Karpas-422 (cell line): ENCODE data around the gene RBM43. TPM values are rescaled to one million over a fixed set of nuclear protein-coding genes. Genes with fewer than 3 reads are reported as not detected.
"Not testable (repeated sequence)": the region's sequence is repeated elsewhere in the genome, so short reads cannot be mapped to it uniquely, and the experiment has no call there.

Experiments
- DNase-seq: peaks from one replicate; pipeline ENCODE4 v3.0.0-alpha.2; 2015
- H2AFZ ChIP-seq: fragments of 200-600 bp; sonication (generic); 2 replicates; pipeline ENCODE4 v1.6.1; 2014; ENCODE audit warnings: antibody characterized with exemption, low read length, mixed read lengths
- H3K27ac ChIP-seq: fragments of 200-600 bp; sonication (generic); 2 replicates; pipeline ENCODE4 v1.5.1; 2014; ENCODE audit warnings: mild to moderate bottlenecking, low read length, moderate library complexity
- H3K27me3 ChIP-seq: fragments of 200-600 bp; sonication (generic); 2 replicates; pipeline ENCODE4 v1.6.1; 2014; ENCODE audit warnings: low read length, mixed read lengths
- H3K36me3 ChIP-seq: fragments of 200-600 bp; sonication (generic); 2 replicates; pipeline ENCODE4 v1.6.1; 2014; ENCODE audit warnings: low read length, mixed read lengths; ENCODE audit not compliant: insufficient read depth
- H3K4me1 ChIP-seq: fragments of 200-600 bp; sonication (generic); 2 replicates; pipeline ENCODE4 v1.6.1; 2014; ENCODE audit warnings: mild to moderate bottlenecking, low read length, mixed read lengths
- H3K4me2 ChIP-seq: fragments of 200-600 bp; sonication (generic); 2 replicates; pipeline ENCODE4 v1.6.1; 2014; ENCODE audit warnings: low read length, low read depth, mild to moderate bottlenecking; ENCODE audit not compliant: poor library complexity, severe bottlenecking
- H3K4me3 ChIP-seq: fragments of 200-600 bp; sonication (generic); 2 replicates; pipeline ENCODE4 v1.5.1; 2014; ENCODE audit warnings: mild to moderate bottlenecking, antibody characterized with exemption, low read length, mixed read lengths
- H3K79me2 ChIP-seq: fragments of 200-600 bp; sonication (generic); 2 replicates; pipeline ENCODE4 v1.6.1; 2014; ENCODE audit warnings: mild to moderate bottlenecking, low read length, mixed read lengths
- H3K9ac ChIP-seq: fragments of 200-600 bp; sonication (generic); 2 replicates; pipeline ENCODE4 v1.6.0; 2014; ENCODE audit warnings: low read length
- H3K9me2 ChIP-seq: fragments of 200-600 bp; sonication (generic), shearing (Covaris generic); replicated peaks from 2 replicates; pipeline ENCODE4 v1.6.0; 2014; ENCODE audit warnings: mild to moderate bottlenecking, low read length, moderate library complexity; ENCODE audit not compliant: insufficient read depth
- H3K9me3 ChIP-seq: fragments of 300-700, 200-600 bp; sonication (generic); 2 replicates; pipeline ENCODE4 v1.6.1; 2014; ENCODE audit warnings: low read length, mixed read lengths
- H4K20me1 ChIP-seq: fragments of 200-600 bp; sonication (generic); 2 replicates; pipeline ENCODE4 v1.6.1; 2014; ENCODE audit warnings: mild to moderate bottlenecking, antibody characterized with exemption, low read length, low read depth; ENCODE audit not compliant: insufficient read depth
- total RNA-seq: library from RNA; depleted of rRNA; stranded (reverse); fragments of >200 nt; shearing (Covaris generic); gene quantifications from 2 replicates; pipeline ENCODE4 v1.2.3, GENCODE V29; 2014; ENCODE audit warnings: low replicate concordance; rRNA removed

Gene RBM43
- total RNA-seq: 3.7 and 4.5 TPM in 2 replicates

DNA sequence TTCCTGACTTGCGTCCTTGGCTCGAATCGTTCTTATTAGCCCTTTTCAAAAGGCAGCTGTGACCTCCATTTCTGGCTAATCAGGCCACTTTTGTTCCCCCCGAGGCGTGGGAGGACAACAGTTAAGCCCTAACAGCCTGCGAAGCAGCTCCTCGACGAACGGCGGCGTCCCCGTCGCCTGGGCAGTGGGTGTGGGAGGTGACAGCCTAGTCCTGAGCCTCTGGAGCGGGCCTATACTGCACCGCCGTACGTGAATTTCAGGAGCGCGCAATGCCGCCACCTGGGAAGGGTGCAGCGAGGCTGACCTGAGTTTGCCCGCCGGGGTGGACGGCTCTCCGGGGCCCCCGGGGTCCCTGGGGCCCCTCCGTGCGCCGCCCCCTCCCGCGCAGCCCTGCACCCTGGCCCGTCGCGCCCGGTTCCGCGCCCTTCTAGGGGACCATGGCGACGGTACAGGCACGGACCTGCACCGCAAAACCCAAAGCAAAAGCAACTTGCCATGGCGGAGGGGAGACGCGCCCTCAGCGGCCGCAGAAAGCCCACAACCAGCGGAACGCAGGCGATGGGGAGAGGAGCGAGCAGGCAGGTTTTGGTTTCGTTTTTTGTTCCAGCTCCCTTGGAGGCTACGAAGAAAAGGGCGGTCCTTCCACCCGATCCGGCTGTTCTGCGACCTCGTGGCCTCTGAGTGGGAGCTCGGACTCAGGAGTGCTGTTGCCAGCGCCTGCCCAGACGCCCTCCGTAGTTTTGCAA, at the start of gene RBM43:
Gene RBM43, minus strand, starts transcription at position 633 of the 746 bp plus-strand sequence. Its CDS starts 136 bp downstream, at position 497.
- Histone ChIP-seq H3K9ac (peak within 1 kb of the TSS; percentile 78), H2AFZ (peak within 1 kb of the TSS; percentile 89), H3K4me1 (peaks cover 15% of the 10 kb centered on the region), H3K9me3 (no peaks in the 10 kb centered on the region), H3K4me2 (peak within 1 kb of the TSS; percentile 82), H3K27me3 (no peaks in the 10 kb centered on the region), H3K27ac (peak within 1 kb of the TSS; percentile 39), H3K79me2 (no peaks in the 10 kb centered on the region), H3K9me2 (no peaks in the 10 kb centered on the region), H3K36me3 (no peaks in the 10 kb centered on the region), H3K4me3 (peak within 1 kb of the TSS; percentile 71), H4K20me1 (no peaks in the 10 kb centered on the region)
- DNase-seq: peak; percentile 92

- H3K4me2 ChIP-seq, H3K4me3 ChIP-seq, H3K79me2 ChIP-seq, H3K4me1 ChIP-seq, H3K27me3 ChIP-seq, DNase-seq, H3K36me3 ChIP-seq, H3K9me3 ChIP-seq, H3K9ac ChIP-seq, H3K9me2 ChIP-seq, H3K27ac ChIP-seq, H2AFZ ChIP-seq, H4K20me1 ChIP-seq: not testable (repeated sequence)
These were observed 48.6 kb upstream of the RBM43 start for GRCh38 chr2:151310313-151310712.

- Histone ChIP-seq H3K4me1 (no peaks in the 10 kb centered on the region), H3K9me2 (no peaks in the 10 kb centered on the region), H2AFZ (no peak overlapping the region), H3K27me3 (no peaks in the 10 kb centered on the region), H3K27ac (no peak overlapping the region), H3K4me3 (no peak overlapping the region), H3K9ac (no peak overlapping the region), H4K20me1 (no peaks in the 10 kb centered on the region), H3K4me2 (no peak overlapping the region), H3K79me2 (no peaks in the 10 kb centered on the region), H3K36me3 (no peaks in the 10 kb centered on the region), H3K9me3 (no peaks in the 10 kb centered on the region)
- no peak for DNase-seq
These were observed 45.0 kb upstream of the RBM43 start for GRCh38 chr2:151306621-151307020.

GRCh38 chr2:151305129-151305691, 43.5 kb upstream of the RBM43 start:
- Histone ChIP-seq H3K27ac (no peak overlapping the region), H3K9ac (no peak overlapping the region), H3K4me1 (no peaks in the 10 kb centered on the region), H4K20me1 (no peaks in the 10 kb centered on the region), H3K4me3 (no peak overlapping the region), H3K9me3 (no peaks in the 10 kb centered on the region), H3K9me2 (no peaks in the 10 kb centered on the region), H3K4me2 (no peak overlapping the region), H3K79me2 (no peaks in the 10 kb centered on the region), H2AFZ (no peak overlapping the region), H3K27me3 (no peaks in the 10 kb centered on the region), H3K36me3 (no peaks in the 10 kb centered on the region)
- DNase-seq: no peak

GRCh38 chr2:151302879-151303278, 41.2 kb upstream of the RBM43 start:
- no peaks in the 10 kb centered on the region for H3K4me1 ChIP-seq
- no peak overlapping the region for H3K4me2 ChIP-seq
- no peaks in the 10 kb centered on the region for H4K20me1 ChIP-seq
- no peak for DNase-seq
- H3K9me3 ChIP-seq: no peaks in the 10 kb centered on the region
- H3K9me2 ChIP-seq: no peaks in the 10 kb centered on the region; the same call in 1 of the 2 replicates
- no peak overlapping the region for H3K4me3 ChIP-seq
- H3K79me2 ChIP-seq: no peaks in the 10 kb centered on the region
- H3K36me3 ChIP-seq: no peaks in the 10 kb centered on the region
- H3K27ac ChIP-seq: no peak overlapping the region
- H3K9ac ChIP-seq: no peak overlapping the region
- H3K27me3 ChIP-seq: no peaks in the 10 kb centered on the region
- no peak overlapping the region for H2AFZ ChIP-seq

DNA sequence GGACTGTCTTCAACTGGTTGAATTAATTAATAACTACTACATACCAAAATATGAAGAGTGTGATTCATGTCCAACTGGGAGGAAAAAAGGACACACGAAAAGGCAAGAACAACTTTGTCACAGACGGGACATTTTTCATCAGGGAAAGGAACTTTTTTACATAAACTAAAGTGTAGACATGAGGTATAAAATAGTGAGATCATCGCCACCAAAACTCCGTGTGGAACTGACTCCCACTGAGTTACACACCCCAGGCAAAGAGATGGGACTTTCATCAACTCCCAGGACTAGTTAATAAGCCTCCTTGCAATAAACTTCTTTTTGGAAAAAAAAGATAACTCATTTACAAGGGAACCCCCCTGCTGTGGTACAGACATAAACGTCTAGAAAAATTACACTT, 40.7 kb upstream of the RBM43 start:
- Histone ChIP-seq H3K79me2 (no peaks in the 10 kb centered on the region), H3K27me3 (no peaks in the 10 kb centered on the region), H3K4me2 (no peak overlapping the region), H4K20me1 (no peaks in the 10 kb centered on the region), H3K9ac (no peak overlapping the region), H3K36me3 (no peaks in the 10 kb centered on the region), H3K4me1 (no peaks in the 10 kb centered on the region), H3K9me2 (no peaks in the 10 kb centered on the region; the same call in 1 of the 2 replicates), H3K4me3 (no peak overlapping the region), H3K27ac (no peak overlapping the region), H2AFZ (no peak overlapping the region), H3K9me3 (no peaks in the 10 kb centered on the region)
- DNase-seq: no peak

GRCh38 chr2:151299920-151300539, 38.4 kb upstream of the RBM43 start:
- DNase-seq: no peak
- no peak overlapping the region for H2AFZ ChIP-seq

GRCh38 chr2:151297882-151298281, 36.2 kb upstream of the RBM43 start:
- Histone ChIP-seq H3K9me3 (no peaks in the 10 kb centered on the region), H3K9ac (no peak overlapping the region), H3K36me3 (no peaks in the 10 kb centered on the region), H3K9me2 (no peaks in the 10 kb centered on the region; the same call in 1 of the 2 replicates), H3K4me3 (no peak overlapping the region), H2AFZ (peak overlapping the region; percentile 56; the same call in 1 of the 2 replicates), H3K27ac (no peak overlapping the region), H4K20me1 (no peaks in the 10 kb centered on the region), H3K4me1 (no peaks in the 10 kb centered on the region), H3K27me3 (no peaks in the 10 kb centered on the region), H3K4me2 (no peak overlapping the region), H3K79me2 (no peaks in the 10 kb centered on the region)
- no peak for DNase-seq

More at GRCh38 chr2:151299920-151300539, 38.4 kb upstream of the RBM43 start:
- Histone ChIP-seq H3K4me2 (no peak overlapping the region), H3K79me2 (no peaks in the 10 kb centered on the region), H3K27me3 (no peaks in the 10 kb centered on the region), H3K9me3 (no peaks in the 10 kb centered on the region), H3K27ac (no peak overlapping the region), H4K20me1 (no peaks in the 10 kb centered on the region), H3K36me3 (no peaks in the 10 kb centered on the region), H3K4me3 (no peak overlapping the region), H3K9me2 (no peaks in the 10 kb centered on the region; the same call in 1 of the 2 replicates), H3K9ac (no peak overlapping the region), H3K4me1 (no peaks in the 10 kb centered on the region)
